H1 (cell line): Measurements from ENCODE around the gene GATAD2B. TPM values are rescaled to one million over a fixed set of nuclear protein-coding genes. Genes with fewer than 3 reads are reported as not detected.
A peak's percentile ranks its signal among the peaks of the same experiment; 100 is the strongest.

ENCODE experiments used
- BACH1 ChIP-seq: IDR thresholded peaks from 2 replicates; pipeline ENCODE4 v1.6.1; 2012; ENCODE audit warnings: low read length, improper control_type of control experiment
- HDAC6 ChIP-seq: IDR thresholded peaks from one replicate; pipeline ENCODE4 v1.7.1; 2012; ENCODE audit warnings: low read depth, mild to moderate bottlenecking, inconsistent platforms, low read length, moderate library complexity
- JUND ChIP-seq: IDR thresholded peaks from 2 replicates; pipeline ENCODE4 v1.6.1; 2011; ENCODE audit warnings: mild to moderate bottlenecking, improper control_type of control experiment, low read length
- KDM1A ChIP-seq: fragments of 200-600, 300-600 bp; sonication (generic); IDR thresholded peaks from 2 replicates; pipeline ENCODE4 v1.7.1; 2016; ENCODE audit warnings: mild to moderate bottlenecking, low read length, borderline replicate concordance
- KDM4A ChIP-seq: IDR thresholded peaks from one replicate; pipeline ENCODE4 v1.7.1; 2012; ENCODE audit warnings: low read depth, mild to moderate bottlenecking, moderate library complexity, low read length, inconsistent platforms; ENCODE audit not compliant: severe bottlenecking
- KDM5A ChIP-seq: fragments of 200-600 bp; IDR thresholded peaks from 2 replicates; pipeline ENCODE4 v1.7.1; 2012; ENCODE audit warnings: mild to moderate bottlenecking, low read length, inconsistent platforms, mixed read lengths
- MAFK ChIP-seq: IDR thresholded peaks from 2 replicates; pipeline ENCODE4 v1.6.1; 2012; ENCODE audit warnings: low read depth, mild to moderate bottlenecking, improper control_type of control experiment, low read length
- RXRA ChIP-seq: IDR thresholded peaks from 2 replicates; pipeline ENCODE4 v1.6.1; 2011; ENCODE audit warnings: low read depth, mild to moderate bottlenecking, low read length, moderate library complexity; ENCODE audit not compliant: insufficient read depth
- SP1 ChIP-seq: IDR thresholded peaks from 2 replicates; pipeline ENCODE4 v1.6.1; 2011; ENCODE audit warnings: low read depth, low read length
- SP2 ChIP-seq: IDR thresholded peaks from 2 replicates; pipeline ENCODE4 v1.6.1; 2012; ENCODE audit warnings: mild to moderate bottlenecking, low read length, inconsistent platforms
- SP4 ChIP-seq: IDR thresholded peaks from 2 replicates; pipeline ENCODE4 v1.6.1; 2012; ENCODE audit warnings: low read length, inconsistent platforms
- TEAD4 ChIP-seq: IDR thresholded peaks from 2 replicates; pipeline ENCODE4 v1.6.1; 2012; ENCODE audit warnings: low read depth, low read length, inconsistent platforms, mixed read lengths
- polyA plus RNA-seq, 7 experiments: library from polyadenylated mRNA; depleted of rRNA in 3 of 7; stranded (reverse) in 5 of 7; unstranded in 2 of 7; fragments of >200 nt in 5 of 7; fragments of 200-250 nt in 2 of 7; gene quantifications; 1 replicate in 5 of 7; 2 replicates in 1 of 7; 4 replicates in 1 of 7; pipeline versions ENCODE4 v1.2.1 to v1.2.3, GENCODE V29; 2011 to 2013; ENCODE audit warnings: missing spikeins in 2 of 7, mixed read lengths in 2 of 7
- total RNA-seq: library from RNA; stranded (reverse); fragmentation: NEBNext Ultra II Directional; extraction: Animal tissue kit (Norgen Biotek cat#: 25700); gene quantifications from 2 replicates; pipeline ENCODE4 v1.2.1, GENCODE V29; 2021

The GATAD2B gene
- total and polyA plus RNA-seq, 2 of the 8 experiments (the other 6 are each of a cell fraction or from before 2014, with no cell fraction given), result 8.4 to 39.1 TPM

- TF ChIP-seq RXRA (no peak), SP1 (peak; percentile 99), KDM4A (peak; percentile 20), JUND (no peak), KDM5A (no peak; the same call in 1 of the 2 replicates), MAFK (no peak), TEAD4 (0 out of 2 replicates have a peak, but pooled peaks have one; percentile 9), KDM1A (no peak; the same call in 1 of the 2 replicates), SP2 (peak; percentile 85), SP4 (peak; percentile 77; the same call in 1 of the 2 replicates), HDAC6 (no peak), BACH1 (peak; percentile 99)
Measured at GRCh38 chr1:153922972-153923925, at the start of gene GATAD2B (continued).
